Astrocyte (in vitro differentiated cells and primary cell): ENCODE results near the gene KREMEN1.

Experiments
- CTCF ChIP-seq: IDR thresholded peaks from 2 replicates; pipeline ENCODE4 v1.5.1; 2011; ENCODE audit warnings: low read depth, mild to moderate bottlenecking, inconsistent platforms, low read length, moderate library complexity; ENCODE audit not compliant: insufficient read depth
- EZH2 ChIP-seq: IDR thresholded peaks from 2 replicates; pipeline ENCODE4 v1.6.1; 2012; ENCODE audit warnings: mild to moderate bottlenecking, low read length, inconsistent platforms; ENCODE audit not compliant: insufficient read depth

DNA sequence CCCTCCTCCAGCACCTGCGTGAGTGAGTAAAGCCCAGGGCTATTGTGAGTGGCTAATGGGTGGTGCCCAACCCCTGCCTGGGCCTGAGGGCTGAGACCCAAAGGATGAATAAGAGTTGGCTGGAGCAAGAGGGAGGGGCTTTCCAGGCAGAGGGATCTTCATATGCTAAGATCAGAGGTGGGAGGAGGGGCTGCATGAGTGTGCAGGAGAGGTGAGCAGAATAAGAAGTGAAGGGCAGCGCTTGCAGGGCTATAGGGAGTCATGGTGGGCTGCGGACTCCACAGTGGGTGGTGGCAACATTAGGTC is 136.7 kb downstream of the KREMEN1 start:
- no peak for TF ChIP-seq CTCF
- no peak for TF ChIP-seq EZH2
